ENCODE measurements around the gene ADRA2B. TPM values are rescaled to one million over a fixed set of nuclear protein-coding genes. Genes with fewer than 3 reads are reported as not detected.

ADRA2B gene
- total RNA-seq, 6 experiments from 2014 or later: 1.7 to 8.1 (median 3.2) TPM

GRCh38 chr2:96098900-96099590 is 17.3 kb downstream of the ADRA2B start:
- intact Hi-C loops (cut with DNase I): no loop called here
- ATAC-seq: peak; percentile 21 to 63 (median 36)
- Histone ChIP-seq H3K9me3 (no peaks in the 10 kb centered on the region), H3K4me3 (no peak overlapping the region), H3K27me3 (no peaks in the 10 kb centered on the region), H3K4me1 (no peaks in the 10 kb centered on the region), H3K27ac (peak overlapping the region in 1 of 3 donors; percentile 18), H3K36me3 (no peaks in the 10 kb centered on the region)
- TF ChIP-seq POLR2A (IDR thresholded peaks at IDR 0.05) (no peak), CTCF (IDR thresholded peaks at IDR 0.05) (no peak)
- no CpG with 5 or more reads among the region's 11 CpGs for WGBS (ENCODE audit: insufficient coverage, low coverage, low lambda C conversion rate, missing lambda C conversion rate)
- DNase-seq: peak in 2 of 3 donors; percentile 41 to 51

GRCh38 chr2:96097951-96098823 is 18.2 kb downstream of the ADRA2B start:
- ATAC-seq (peak in 1 of 4 donors; percentile 20), DNase-seq (peak in 1 of 3 donors; percentile 31)
- no peaks in the 10 kb centered on the region for H3K36me3 ChIP-seq
- H3K9me3 ChIP-seq: no peaks in the 10 kb centered on the region
- no peaks in the 10 kb centered on the region for H3K27me3 ChIP-seq
- peak overlapping the region in 1 of 3 donors; percentile 18 for H3K27ac ChIP-seq
- H3K4me3 ChIP-seq: no peak overlapping the region
- intact Hi-C loops (cut with DNase I): no loop called here
- TF ChIP-seq POLR2A (IDR thresholded peaks at IDR 0.05): no peak
- TF ChIP-seq CTCF (IDR thresholded peaks at IDR 0.05): no peak
- no peaks in the 10 kb centered on the region for H3K4me1 ChIP-seq
- WGBS (ENCODE audit: insufficient coverage, low coverage, low lambda C conversion rate, missing lambda C conversion rate): 68% methylated on average over 3 of the region's 7 CpGs

GRCh38 chr2:96097441-96097840 is 18.9 kb downstream of the ADRA2B start:
- intact Hi-C loops (cut with DNase I): no loop called here
- Histone ChIP-seq H3K4me1 (no peaks in the 10 kb centered on the region), H3K36me3 (no peaks in the 10 kb centered on the region), H3K27ac (no peak overlapping the region), H3K4me3 (no peak overlapping the region), H3K27me3 (no peaks in the 10 kb centered on the region), H3K9me3 (no peaks in the 10 kb centered on the region)
- ATAC-seq (no peak), DNase-seq (no peak)
- TF ChIP-seq CTCF (IDR thresholded peaks at IDR 0.05) (no peak), POLR2A (IDR thresholded peaks at IDR 0.05) (no peak)
- 78% methylated on average over 5 of the region's 5 CpGs for WGBS (ENCODE audit: insufficient coverage, low coverage, low lambda C conversion rate, missing lambda C conversion rate)

GRCh38 chr2:96095116-96095636 is 21.2 kb downstream of the ADRA2B start:
- no peak overlapping the region for H3K4me3 ChIP-seq
- DNase-seq: no peak
- no peaks in the 10 kb centered on the region for H3K36me3 ChIP-seq
- no peaks in the 10 kb centered on the region for H3K9me3 ChIP-seq
- intact Hi-C loops (cut with DNase I): no loop called here
- no peak for ATAC-seq
- 81% methylated on average over 7 of the region's 7 CpGs for WGBS (ENCODE audit: insufficient coverage, low coverage, low lambda C conversion rate, missing lambda C conversion rate)
- TF ChIP-seq POLR2A (IDR thresholded peaks at IDR 0.05) (no peak), CTCF (IDR thresholded peaks at IDR 0.05) (no peak)
- no peaks in the 10 kb centered on the region for H3K27me3 ChIP-seq
- no peak overlapping the region for H3K27ac ChIP-seq
- H3K4me1 ChIP-seq: no peaks in the 10 kb centered on the region
